AG04450 (cell line): ENCODE measurements around the gene CDC6. TPM values are rescaled to one million over a fixed set of nuclear protein-coding genes. Genes with fewer than 3 reads are reported as not detected.

Experiments
- CTCF ChIA-PET: fragments of 300-600, 350-600 bp; formaldehyde crosslinking; extraction: SDS; loops from one replicate; lab custom pipeline; 2022; ENCODE audit warnings: antibody characterized with exemption, inconsistent platforms; lab: Charles Lee
- POLR2A ChIA-PET: fragments of 350-600 bp; formaldehyde crosslinking; extraction: SDS; loops from one replicate; lab custom pipeline; 2021; ENCODE audit warnings: antibody characterized with exemption, inconsistent platforms; lab: Yijun Ruan, JAX
- DNase-seq: peaks from one replicate; pipeline ENCODE4 v3.0.0-alpha.2; 2011; ENCODE audit warnings: low read depth, low spot score
- H3K27ac ChIP-seq: one replicate; pipeline ENCODE4 v1.5.1; 2012; ENCODE audit warnings: low read depth, low read length, control low read depth
- H3K27me3 ChIP-seq: one replicate; pipeline ENCODE4 v1.6.0; 2012; ENCODE audit warnings: low read length; ENCODE audit not compliant: control insufficient read depth, insufficient read depth
- H3K4me3 ChIP-seq: 2 replicates; pipeline ENCODE4 v1.5.1; 2011; ENCODE audit warnings: mild to moderate bottlenecking, low read depth, low read length, control low read depth
- H3K9me3 ChIP-seq: 2 replicates; pipeline ENCODE4 v1.5.1; 2012; ENCODE audit warnings: low read length; ENCODE audit not compliant: control insufficient read depth, insufficient read depth
- polyA plus RNA-seq: library from polyadenylated mRNA; depleted of rRNA; stranded (reverse); fragments of >200 nt; gene quantifications from 2 replicates; pipeline ENCODE4 v1.2.3, GENCODE V29; 2011
- TF ChIP-seq, protein P1 (sequence below): IDR thresholded peaks from 2 replicates; pipeline ENCODE4 v1.5.1; 2011; ENCODE audit warnings: low read depth, low read length, control low read depth, inconsistent platforms

The CDC6 gene
- polyA plus RNA-seq, 1 experiment, result 8.6 TPM

DNA sequence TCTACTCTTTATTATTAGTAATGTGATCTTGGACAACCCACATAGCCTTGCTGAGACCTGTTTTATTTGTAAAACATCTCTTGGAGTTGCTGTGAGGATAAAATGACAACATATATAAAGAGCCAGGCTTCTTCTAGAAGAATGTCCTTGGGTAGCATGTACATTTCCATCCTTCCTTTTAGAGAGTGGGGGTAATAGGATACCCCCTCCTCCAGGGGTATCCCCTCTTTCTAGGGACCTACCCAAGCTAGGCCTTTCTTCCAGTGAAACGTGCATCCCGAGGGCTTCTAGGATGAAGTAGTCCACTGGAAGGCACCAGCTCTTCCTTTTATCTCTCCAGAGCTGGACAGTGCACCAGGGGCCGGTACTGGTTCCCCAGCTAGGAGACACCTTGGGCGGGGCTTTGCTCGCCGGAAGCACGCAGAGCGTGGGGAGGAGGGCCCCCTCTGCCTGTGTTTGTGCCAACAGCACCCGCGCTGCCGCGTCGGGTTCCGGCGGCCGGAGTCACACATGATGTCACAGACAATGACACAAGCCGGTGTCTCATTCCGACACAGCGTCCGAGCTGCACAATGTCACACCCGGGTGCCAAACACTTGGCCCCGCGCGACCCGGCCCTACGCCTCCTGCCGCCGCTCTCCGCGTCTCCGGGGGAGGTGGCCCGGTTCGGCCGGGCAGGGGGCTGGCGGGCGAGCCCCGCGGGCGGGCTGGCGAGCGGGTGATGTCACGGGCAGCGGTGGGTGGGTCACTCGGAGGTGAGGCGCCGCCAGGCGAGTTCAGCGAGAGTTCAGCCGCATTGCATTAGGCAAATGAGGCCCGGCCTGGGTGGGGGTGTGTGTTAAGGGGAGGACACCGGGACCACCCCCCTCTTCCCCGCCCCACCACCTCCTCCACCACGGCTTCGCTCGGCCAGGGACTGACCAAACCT, 53.5 kb downstream of the CDC6 start:
- TF ChIP-seq, protein P1, sequence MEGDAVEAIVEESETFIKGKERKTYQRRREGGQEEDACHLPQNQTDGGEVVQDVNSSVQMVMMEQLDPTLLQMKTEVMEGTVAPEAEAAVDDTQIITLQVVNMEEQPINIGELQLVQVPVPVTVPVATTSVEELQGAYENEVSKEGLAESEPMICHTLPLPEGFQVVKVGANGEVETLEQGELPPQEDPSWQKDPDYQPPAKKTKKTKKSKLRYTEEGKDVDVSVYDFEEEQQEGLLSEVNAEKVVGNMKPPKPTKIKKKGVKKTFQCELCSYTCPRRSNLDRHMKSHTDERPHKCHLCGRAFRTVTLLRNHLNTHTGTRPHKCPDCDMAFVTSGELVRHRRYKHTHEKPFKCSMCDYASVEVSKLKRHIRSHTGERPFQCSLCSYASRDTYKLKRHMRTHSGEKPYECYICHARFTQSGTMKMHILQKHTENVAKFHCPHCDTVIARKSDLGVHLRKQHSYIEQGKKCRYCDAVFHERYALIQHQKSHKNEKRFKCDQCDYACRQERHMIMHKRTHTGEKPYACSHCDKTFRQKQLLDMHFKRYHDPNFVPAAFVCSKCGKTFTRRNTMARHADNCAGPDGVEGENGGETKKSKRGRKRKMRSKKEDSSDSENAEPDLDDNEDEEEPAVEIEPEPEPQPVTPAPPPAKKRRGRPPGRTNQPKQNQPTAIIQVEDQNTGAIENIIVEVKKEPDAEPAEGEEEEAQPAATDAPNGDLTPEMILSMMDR, result no peak
- no peaks in the 10 kb centered on the region; the same call in 1 of the 2 replicates for H3K9me3 ChIP-seq
- DNase-seq, result no peak
- ChIA-PET CTCF (interaction anchor here (0.7 to 1.0 kb wide), 3 partner anchors 24 to 123 kb away, joined by 3 to 4 read pairs (median 3); no protein-coding TSS in a partner anchor), POLR2A (interaction anchor here (0.6 kb wide), 2 partner anchors 58 to 123 kb away, joined by 3 read pairs; no protein-coding TSS in a partner anchor)
- peak overlapping the region; percentile 52 for H3K27ac ChIP-seq
- H3K27me3 ChIP-seq, result no peaks in the 10 kb centered on the region
- peak overlapping the region; percentile 79 for H3K4me3 ChIP-seq

DNA sequence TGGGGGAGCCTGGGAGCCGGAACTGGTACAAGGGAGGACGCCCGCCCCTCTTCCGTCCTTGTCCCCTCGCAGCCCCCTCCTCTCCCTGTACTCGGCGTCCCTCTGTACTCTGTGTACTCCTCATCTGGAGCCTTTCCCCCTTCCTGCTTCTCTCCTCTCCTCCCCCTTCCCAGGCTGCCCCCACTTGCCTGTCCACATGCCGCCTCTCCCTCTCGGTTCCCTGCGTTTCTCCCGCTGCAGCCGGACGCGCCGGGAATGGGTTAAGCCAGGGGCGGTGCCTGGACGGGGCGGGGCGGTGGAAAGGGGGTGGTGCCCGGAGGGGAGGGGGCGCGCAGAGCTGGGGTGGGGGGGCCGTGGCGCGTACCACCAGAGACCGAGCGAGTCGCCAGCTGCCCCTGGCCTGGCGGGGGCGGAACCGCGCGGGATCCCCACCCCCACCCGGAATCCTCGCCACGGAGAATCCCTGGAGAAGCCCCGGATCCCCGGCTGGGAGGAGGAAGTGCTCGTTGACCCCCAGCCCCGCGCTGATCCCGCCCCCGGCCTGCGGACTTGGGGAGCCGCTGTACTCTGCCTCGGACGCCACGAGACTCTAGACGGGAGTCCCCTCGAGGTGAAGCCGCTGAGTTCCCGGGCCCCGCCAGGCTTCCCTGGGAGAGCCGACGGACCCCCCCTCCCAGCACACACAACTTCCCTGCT, 54.3 kb downstream of the CDC6 start:
- ChIA-PET POLR2A (interaction anchor here (0.6 to 1.3 kb wide), 2 partner anchors 20 to 59 kb away, joined by 3 to 4 read pairs; no protein-coding TSS in a partner anchor), CTCF (no interaction called here)
- DNase-seq, result no peak
- H3K4me3 ChIP-seq, result peak overlapping the region; percentile 79
- TF ChIP-seq, protein P1, result no peak
- H3K9me3 ChIP-seq, result no peaks in the 10 kb centered on the region; the same call in 1 of the 2 replicates
- no peaks in the 10 kb centered on the region for H3K27me3 ChIP-seq
- peak overlapping the region; percentile 39 for H3K27ac ChIP-seq

DNA sequence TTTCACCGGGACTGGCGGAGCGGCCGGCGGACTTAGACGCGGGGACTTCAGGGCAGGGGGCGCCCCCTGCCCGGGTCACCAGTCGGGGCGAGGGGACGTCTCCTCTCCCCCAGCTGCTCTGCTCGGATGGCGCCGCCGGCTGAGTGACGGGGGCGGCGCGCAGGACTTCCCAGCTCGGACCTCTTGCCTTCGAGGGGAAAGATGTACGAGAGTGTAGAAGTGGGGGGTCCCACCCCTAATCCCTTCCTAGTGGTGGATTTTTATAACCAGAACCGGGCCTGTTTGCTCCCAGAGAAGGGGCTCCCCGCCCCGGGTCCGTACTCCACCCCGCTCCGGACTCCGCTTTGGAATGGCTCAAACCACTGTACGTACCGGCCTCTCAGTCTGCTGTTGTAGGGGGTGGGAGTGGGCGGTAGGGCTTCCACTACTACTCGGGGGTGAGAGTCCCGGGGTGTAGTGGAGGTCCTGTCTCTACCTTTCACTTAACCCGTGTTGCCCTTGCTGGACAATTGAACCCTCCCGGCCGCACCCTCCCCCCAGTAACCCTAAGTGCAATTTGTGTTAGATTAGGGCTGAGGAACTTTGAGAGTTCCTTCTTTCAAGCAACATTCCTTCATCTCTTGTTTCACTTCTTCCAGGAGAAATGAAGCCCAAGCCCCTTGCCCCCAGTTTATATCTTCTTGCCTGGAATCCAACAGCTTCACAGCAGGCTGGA, 55.0 kb downstream of the CDC6 start:
- Histone ChIP-seq H3K27ac (peak overlapping the region; percentile 21), H3K4me3 (peak overlapping the region; percentile 79), H3K27me3 (no peaks in the 10 kb centered on the region), H3K9me3 (no peaks in the 10 kb centered on the region; the same call in 1 of the 2 replicates)
- ChIA-PET CTCF (interaction anchor here (1.8 kb wide), 1 partner anchor 12 kb away, joined by 7 read pairs; no protein-coding TSS in a partner anchor), POLR2A (interaction anchor here (0.8 to 1.3 kb wide), 2 partner anchors 21 to 208 kb away, joined by 3 to 4 read pairs; no protein-coding TSS in a partner anchor)
- TF ChIP-seq, protein P1, result no peak
- DNase-seq, result no peak

DNA sequence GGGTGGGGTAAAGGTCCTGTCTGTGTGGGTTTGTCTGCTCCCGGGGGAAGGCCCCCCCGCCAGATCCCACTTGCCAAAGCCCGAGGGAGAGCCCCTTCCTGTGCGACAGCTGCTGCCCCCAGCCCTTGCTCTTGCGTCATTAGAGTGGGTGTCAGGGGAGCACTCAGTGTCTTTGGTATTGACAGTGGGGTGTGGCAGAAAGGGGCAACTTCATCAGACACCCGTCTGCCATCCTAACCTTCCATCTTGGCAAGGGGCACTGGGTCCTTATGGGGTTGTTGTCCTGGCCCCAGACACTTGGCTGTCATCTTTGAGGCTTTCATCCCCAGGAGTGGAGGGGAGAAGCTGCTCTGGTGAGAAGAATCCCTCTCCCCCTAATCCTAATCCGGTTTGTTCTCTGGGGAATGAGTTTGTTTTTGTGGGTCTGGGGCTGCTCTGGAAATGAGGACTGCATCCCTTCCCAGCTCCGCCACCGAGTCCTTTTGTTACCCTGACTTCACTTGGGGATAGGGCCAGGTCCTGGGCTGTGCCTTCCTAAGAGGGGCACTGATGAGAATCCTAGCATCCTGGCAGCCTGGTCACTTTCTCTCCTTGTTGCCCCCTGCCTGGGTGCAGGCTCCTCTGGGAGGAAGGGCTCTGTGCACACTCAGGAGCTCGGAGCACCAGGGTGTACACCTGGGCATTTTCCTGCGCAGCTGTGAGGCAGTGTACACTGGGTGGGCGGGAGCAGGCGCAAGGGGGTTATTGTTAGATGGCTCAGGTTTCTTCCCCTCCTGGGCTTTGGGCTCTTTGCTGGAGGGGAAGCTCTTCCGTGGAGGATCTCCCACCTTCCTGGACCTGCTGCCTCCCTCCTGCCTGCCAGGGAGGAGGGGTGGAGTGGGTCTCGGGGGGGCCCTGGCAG, 55.8 kb downstream of the CDC6 start:
- ChIA-PET CTCF (interaction anchor here (0.8 to 1.8 kb wide), 2 partner anchors 11 to 71 kb away, joined by 3 to 7 read pairs; no protein-coding TSS in a partner anchor), POLR2A (interaction anchor here (0.8 kb wide), 1 partner anchor 208 kb away, joined by 3 read pairs; no protein-coding TSS in a partner anchor)

More for the DNA sequence above, 55.8 kb downstream of the CDC6 start:
- Histone ChIP-seq H3K9me3 (no peaks in the 10 kb centered on the region; the same call in 1 of the 2 replicates), H3K27me3 (no peaks in the 10 kb centered on the region), H3K27ac (peak overlapping the region; percentile 21), H3K4me3 (peak overlapping the region; percentile 79)
- TF ChIP-seq, protein P1, result no peak
- no peak for DNase-seq
